SK-N-SH (cell line): ENCODE measurements around the gene PBOV1.

Source experiments
- CTCF ChIP-seq: fragments of 200-600 bp; sonication (generic); IDR thresholded peaks from 2 replicates; pipeline ENCODE4 v1.6.1; 2017; ENCODE audit warnings: antibody characterized with exemption, mild to moderate bottlenecking, moderate library complexity
- EP300 ChIP-seq, 2 experiments: IDR thresholded peaks; 2 replicates each; pipeline versions ENCODE4 v1.4.0 to v1.6.1; 2012; ENCODE audit warnings: borderline replicate concordance in 1 of 2, low read depth in 1 of 2, low read length in 1 of 2
- GABPA ChIP-seq: IDR thresholded peaks from 2 replicates; pipeline ENCODE4 v1.4.0; 2012; ENCODE audit warnings: low read depth, mild to moderate bottlenecking
- MAX ChIP-seq: IDR thresholded peaks from 2 replicates; pipeline ENCODE4 v1.4.0; 2012; ENCODE audit warnings: low read depth
- NFIC ChIP-seq: IDR thresholded peaks from 2 replicates; pipeline ENCODE4 v1.4.0; 2012; ENCODE audit warnings: borderline replicate concordance
- POLR2AphosphoS5 ChIP-seq: IDR thresholded peaks from 2 replicates; pipeline ENCODE4 v1.6.1; 2012; ENCODE audit warnings: low read depth, low read length
- RAD21 ChIP-seq: IDR thresholded peaks from 2 replicates; pipeline ENCODE4 v1.6.1; 2012; ENCODE audit warnings: mild to moderate bottlenecking, low read length
- RCOR1 ChIP-seq: fragments of 150-350 bp; IDR thresholded peaks from 2 replicates; pipeline ENCODE4 v1.6.1; 2017; ENCODE audit warnings: antibody characterized with exemption, low read length
- SMC3 ChIP-seq: IDR thresholded peaks from 2 replicates; pipeline ENCODE4 v1.6.1; 2012; ENCODE audit warnings: low read depth, low read length, improper control_type of control experiment
- ZBTB33 ChIP-seq: IDR thresholded peaks from 2 replicates; pipeline ENCODE4 v1.4.0; 2012; ENCODE audit warnings: low read depth, borderline replicate concordance

GRCh38 chr6:138258991-138259390 is 40.7 kb upstream of the PBOV1 start:
- no peak for TF ChIP-seq CTCF
- TF ChIP-seq MAX = no peak
- no peak for TF ChIP-seq RCOR1
- no peak for TF ChIP-seq NFIC
- no peak for TF ChIP-seq GABPA
- TF ChIP-seq ZBTB33 = no peak
- TF ChIP-seq EP300 (IDR thresholded peaks at IDR 0.05; ENCODE audit: borderline replicate concordance in 1 of 2, low read depth in 1 of 2, low read length in 1 of 2) = no peak
- TF ChIP-seq RAD21 = no peak
- TF ChIP-seq SMC3 = no peak
- no peak for TF ChIP-seq POLR2AphosphoS5
